ENCODE results near the gene AIF1L.

The AIF1L gene

GRCh38 chr9:131111186-131111853 lies 15.0 kb downstream of the AIF1L start:
- H2BK12ac ChIP-seq (ENCODE audit: low read length in 2 of 2): no peak overlapping the region
- H4K91ac ChIP-seq (ENCODE audit: low read length): no peak overlapping the region
- peak overlapping the region in 1 of 2 experiments; percentile 64 for H3K4me3 ChIP-seq (ENCODE audit: insufficient read depth in 1 of 2, low read depth in 1 of 2, low read length in 2 of 2)
- H3K4ac ChIP-seq (ENCODE audit: low read depth in 1 of 2, low read length in 2 of 2): no peak overlapping the region
- H3K9me3 ChIP-seq (ENCODE audit: control insufficient read depth, low read length): no peaks in the 10 kb centered on the region
- H4K8ac ChIP-seq (ENCODE audit: low read length): no peak overlapping the region
- peaks cover 0 to 26% of the 10 kb centered on the region in 2 experiments for H3K27me3 ChIP-seq (ENCODE audit: control insufficient read depth in 1 of 2, insufficient read depth in 1 of 2, low read length in 2 of 2)
- no peak overlapping the region for H2BK15ac ChIP-seq (ENCODE audit: low read depth, poor library complexity, severe bottlenecking)
- peak overlapping the region; percentile 55 for H3K4me2 ChIP-seq (ENCODE audit: low read length, poor library complexity, severe bottlenecking)
- H2AK5ac ChIP-seq (ENCODE audit: low read length, severe bottlenecking): peak overlapping the region; percentile 63
- H3K18ac ChIP-seq (ENCODE audit: low read depth in 1 of 2, low read length in 2 of 2): no peak overlapping the region
- no peak overlapping the region for H3K9ac ChIP-seq (ENCODE audit: low read length)
- H3K27ac ChIP-seq (ENCODE audit: low read length, poor library complexity, severe bottlenecking): peak overlapping the region; percentile 93
- DNase-seq: no peak
- peaks cover 0 to 20% of the 10 kb centered on the region in 2 experiments for H3K36me3 ChIP-seq (ENCODE audit: control insufficient read depth in 1 of 2, insufficient read depth in 2 of 2, low read depth in 1 of 2, low read length in 2 of 2)
- no peak overlapping the region for H3K23ac ChIP-seq (ENCODE audit: low read length in 2 of 2)
- H2AFZ ChIP-seq (ENCODE audit: low read depth, low read length): no peak overlapping the region
- H3K14ac ChIP-seq (ENCODE audit: low read length in 2 of 2): no peak overlapping the region
- H3K79me1 ChIP-seq (replicated peaks; ENCODE audit: low read length, poor library complexity, severe bottlenecking): peaks cover 9% of the 10 kb centered on the region
- H2BK120ac ChIP-seq (ENCODE audit: low read depth, low read length): no peak overlapping the region
- 62% methylated on average over 9 of the region's 10 CpGs for WGBS
- H3K4me1 ChIP-seq (ENCODE audit: control insufficient read depth, insufficient read depth, low read depth, low read length): peaks cover 28% of the 10 kb centered on the region
- peak overlapping the region; percentile 85 for H2BK5ac ChIP-seq (ENCODE audit: low read depth, low read length, poor library complexity, severe bottlenecking)

GRCh38 chr9:131111854-131112311 lies 15.6 kb downstream of the AIF1L start:
- H3K14ac ChIP-seq (ENCODE audit: low read length in 2 of 2): no peak overlapping the region
- no peak overlapping the region for H4K91ac ChIP-seq (ENCODE audit: low read length)
- peak overlapping the region; percentile 63 for H2AK5ac ChIP-seq (ENCODE audit: low read length, severe bottlenecking)
- H2BK12ac ChIP-seq (ENCODE audit: low read length in 2 of 2): no peak overlapping the region
- no peak overlapping the region for H4K8ac ChIP-seq (ENCODE audit: low read length)
- no peak overlapping the region for H2BK15ac ChIP-seq (ENCODE audit: low read depth, poor library complexity, severe bottlenecking)
- no peak overlapping the region for H2AFZ ChIP-seq (ENCODE audit: low read depth, low read length)
- peak overlapping the region; percentile 85 for H2BK5ac ChIP-seq (ENCODE audit: low read depth, low read length, poor library complexity, severe bottlenecking)
- no peaks in the 10 kb centered on the region for H3K9me3 ChIP-seq (ENCODE audit: control insufficient read depth, low read length)
- peaks cover 31% of the 10 kb centered on the region for H3K4me1 ChIP-seq (ENCODE audit: control insufficient read depth, insufficient read depth, low read depth, low read length)
- no peak overlapping the region for H3K4ac ChIP-seq (ENCODE audit: low read depth in 1 of 2, low read length in 2 of 2)
- peaks cover 0 to 25% of the 10 kb centered on the region in 2 experiments for H3K27me3 ChIP-seq (ENCODE audit: control insufficient read depth in 1 of 2, insufficient read depth in 1 of 2, low read length in 2 of 2)
- WGBS: 82% methylated on average over 24 of the region's 25 CpGs
- peak overlapping the region in 1 of 2 experiments; percentile 64 for H3K4me3 ChIP-seq (ENCODE audit: insufficient read depth in 1 of 2, low read depth in 1 of 2, low read length in 2 of 2)
- no peak overlapping the region for H3K9ac ChIP-seq (ENCODE audit: low read length)
- H2BK120ac ChIP-seq (ENCODE audit: low read depth, low read length): no peak overlapping the region
- no peak overlapping the region for H3K23ac ChIP-seq (ENCODE audit: low read length in 2 of 2)
- DNase-seq: no peak
- peaks cover 0 to 19% of the 10 kb centered on the region in 2 experiments for H3K36me3 ChIP-seq (ENCODE audit: control insufficient read depth in 1 of 2, insufficient read depth in 2 of 2, low read depth in 1 of 2, low read length in 2 of 2)
- peak overlapping the region; percentile 93 for H3K27ac ChIP-seq (ENCODE audit: low read length, poor library complexity, severe bottlenecking)
- H3K4me2 ChIP-seq (ENCODE audit: low read length, poor library complexity, severe bottlenecking): peak overlapping the region; percentile 55
- H3K79me1 ChIP-seq (replicated peaks; ENCODE audit: low read length, poor library complexity, severe bottlenecking): peaks cover 14% of the 10 kb centered on the region
- H3K18ac ChIP-seq (ENCODE audit: low read depth in 1 of 2, low read length in 2 of 2): no peak overlapping the region

- H3K27ac ChIP-seq (ENCODE audit: low read length, poor library complexity, severe bottlenecking): peak overlapping the region; percentile 93
- peak overlapping the region in 1 of 2 experiments; percentile 64 for H3K4me3 ChIP-seq (ENCODE audit: insufficient read depth in 1 of 2, low read depth in 1 of 2, low read length in 2 of 2)
- no peaks in the 10 kb centered on the region for H3K9me3 ChIP-seq (ENCODE audit: control insufficient read depth, low read length)
- H2BK12ac ChIP-seq (ENCODE audit: low read length in 2 of 2): no peak overlapping the region
- H3K27me3 ChIP-seq (ENCODE audit: control insufficient read depth in 1 of 2, insufficient read depth in 1 of 2, low read length in 2 of 2): peaks cover 0 to 26% of the 10 kb centered on the region in 2 experiments
- no peak overlapping the region for H2AFZ ChIP-seq (ENCODE audit: low read depth, low read length)
- 96% methylated on average over 23 of the region's 23 CpGs for WGBS
- H3K79me1 ChIP-seq (replicated peaks; ENCODE audit: low read length, poor library complexity, severe bottlenecking): peaks cover 20% of the 10 kb centered on the region
- H3K4me1 ChIP-seq (ENCODE audit: control insufficient read depth, insufficient read depth, low read depth, low read length): peaks cover 37% of the 10 kb centered on the region
- H3K4me2 ChIP-seq (ENCODE audit: low read length, poor library complexity, severe bottlenecking): peak overlapping the region; percentile 55
- no peak overlapping the region for H3K18ac ChIP-seq (ENCODE audit: low read depth in 1 of 2, low read length in 2 of 2)
- H4K91ac ChIP-seq (ENCODE audit: low read length): no peak overlapping the region
- H3K36me3 ChIP-seq (ENCODE audit: control insufficient read depth in 1 of 2, insufficient read depth in 2 of 2, low read depth in 1 of 2, low read length in 2 of 2): peaks cover 0 to 23% of the 10 kb centered on the region in 2 experiments
- peak overlapping the region; percentile 85 for H2BK5ac ChIP-seq (ENCODE audit: low read depth, low read length, poor library complexity, severe bottlenecking)
- no peak overlapping the region for H2BK120ac ChIP-seq (ENCODE audit: low read depth, low read length)
- no peak overlapping the region for H3K14ac ChIP-seq (ENCODE audit: low read length in 2 of 2)
- H3K9ac ChIP-seq (ENCODE audit: low read length): no peak overlapping the region
- no peak overlapping the region for H3K4ac ChIP-seq (ENCODE audit: low read depth in 1 of 2, low read length in 2 of 2)
- no peak overlapping the region for H3K23ac ChIP-seq (ENCODE audit: low read length in 2 of 2)
- peak overlapping the region; percentile 63 for H2AK5ac ChIP-seq (ENCODE audit: low read length, severe bottlenecking)
- DNase-seq: no peak
- H4K8ac ChIP-seq (ENCODE audit: low read length): no peak overlapping the region
- H2BK15ac ChIP-seq (ENCODE audit: low read depth, poor library complexity, severe bottlenecking): no peak overlapping the region
These were observed 16.2 kb downstream of the AIF1L start for GRCh38 chr9:131112374-131113154.

GRCh38 chr9:131113655-131114054 lies 17.3 kb downstream of the AIF1L start:
- H3K4ac ChIP-seq (ENCODE audit: low read depth in 1 of 2, low read length in 2 of 2): no peak overlapping the region
- peaks cover 0 to 32% of the 10 kb centered on the region in 2 experiments for H3K36me3 ChIP-seq (ENCODE audit: control insufficient read depth in 1 of 2, insufficient read depth in 2 of 2, low read depth in 1 of 2, low read length in 2 of 2)
- H2BK120ac ChIP-seq (ENCODE audit: low read depth, low read length): no peak overlapping the region
- no peak overlapping the region for H2BK12ac ChIP-seq (ENCODE audit: low read length in 2 of 2)
- H3K27me3 ChIP-seq (ENCODE audit: control insufficient read depth in 1 of 2, insufficient read depth in 1 of 2, low read length in 2 of 2): peaks cover 0 to 19% of the 10 kb centered on the region in 2 experiments
- peaks cover 23% of the 10 kb centered on the region for H3K79me1 ChIP-seq (replicated peaks; ENCODE audit: low read length, poor library complexity, severe bottlenecking)
- peak overlapping the region in 1 of 2 experiments; percentile 17 for H3K4me3 ChIP-seq (ENCODE audit: insufficient read depth in 1 of 2, low read depth in 1 of 2, low read length in 2 of 2)
- no peak overlapping the region for H2AFZ ChIP-seq (ENCODE audit: low read depth, low read length)
- H3K4me1 ChIP-seq (ENCODE audit: control insufficient read depth, insufficient read depth, low read depth, low read length): peaks cover 37% of the 10 kb centered on the region
- peak overlapping the region; percentile 41 for H3K27ac ChIP-seq (ENCODE audit: low read length, poor library complexity, severe bottlenecking)
- H2BK15ac ChIP-seq (ENCODE audit: low read depth, poor library complexity, severe bottlenecking): peak overlapping the region; percentile 44
- H3K9me3 ChIP-seq (ENCODE audit: control insufficient read depth, low read length): no peaks in the 10 kb centered on the region
- 86% methylated on average over 5 of the region's 8 CpGs for WGBS
- H3K23ac ChIP-seq (ENCODE audit: low read length in 2 of 2): no peak overlapping the region
- H3K18ac ChIP-seq (ENCODE audit: low read depth in 1 of 2, low read length in 2 of 2): no peak overlapping the region
- peak overlapping the region; percentile 88 for H2AK5ac ChIP-seq (ENCODE audit: low read length, severe bottlenecking)
- H3K9ac ChIP-seq (ENCODE audit: low read length): no peak overlapping the region
- H4K91ac ChIP-seq (ENCODE audit: low read length): no peak overlapping the region
- DNase-seq: no peak
- no peak overlapping the region for H3K14ac ChIP-seq (ENCODE audit: low read length in 2 of 2)
- peak overlapping the region; percentile 62 for H3K4me2 ChIP-seq (ENCODE audit: low read length, poor library complexity, severe bottlenecking)
- no peak overlapping the region for H2BK5ac ChIP-seq (ENCODE audit: low read depth, low read length, poor library complexity, severe bottlenecking)
- no peak overlapping the region for H4K8ac ChIP-seq (ENCODE audit: low read length)
